ENCODE results near the gene TUBB. TPM values are rescaled to one million over a fixed set of nuclear protein-coding genes. Genes with fewer than 3 reads are reported as not detected.

TUBB gene
- total and polyA plus RNA-seq, 2 of the 4 experiments (the other 2 are of a cell fraction) = 1,401 to 2,004 TPM

GRCh38 chr6:30759575-30760239, 39.6 kb downstream of the TUBB start:
- intact Hi-C loops (cut with micrococcal nuclease) = no loop called here
- H3K9ac ChIP-seq (ENCODE audit: low read depth, low read length) = peak overlapping the region; percentile 4; the same call in 1 of the 2 replicates
- H3K36me3 ChIP-seq (ENCODE audit: control insufficient read depth, insufficient read depth, low read length) = no peaks in the 10 kb centered on the region

More at GRCh38 chr6:30759575-30760239, 39.6 kb downstream of the TUBB start:
- H3K56ac ChIP-seq (ENCODE audit: extremely low read depth, insufficient read depth, low read length) = peak overlapping the region; percentile 17; the same call in 1 of the 2 replicates
- H3K14ac ChIP-seq (replicated peaks; ENCODE audit: low read depth, low read length) = peak overlapping the region; percentile 87
- H4K5ac ChIP-seq (ENCODE audit: low read depth, low read length) = peak overlapping the region; percentile 76
- peak overlapping the region; percentile 92 for H3K18ac ChIP-seq (ENCODE audit: low read depth, low read length)
- POLR2A ChIA-PET (ENCODE audit: unreplicated experiment) = interaction anchor here (1.0 to 1.3 kb wide), 2 partner anchors 15 to 22 kb away, joined by 3 to 6 read pairs; partner anchors contain the start of gene IER3
- H3K4me1 ChIP-seq (ENCODE audit: control insufficient read depth, insufficient read depth, low read length) = peaks cover 21% of the 10 kb centered on the region
- peak overlapping the region; percentile 92 for H3K4ac ChIP-seq (ENCODE audit: low read depth, low read length)
- H4K91ac ChIP-seq (ENCODE audit: insufficient read depth, low read depth, low read length) = peak overlapping the region; percentile 95
- peak overlapping the region; percentile 40 for H2AFZ ChIP-seq (replicated peaks; ENCODE audit: low read length, poor library complexity)
- peak overlapping the region; percentile 97 for H2BK120ac ChIP-seq (ENCODE audit: low read depth, low read length)
- peak overlapping the region; percentile 93 for H2BK20ac ChIP-seq (ENCODE audit: low read depth, low read length)
- peaks cover 5% of the 10 kb centered on the region; the same call in 1 of the 2 replicates for H4K20me1 ChIP-seq (ENCODE audit: insufficient read depth, low read length)
- H3K4me3 ChIP-seq (ENCODE audit: insufficient read depth, low read depth, low read length) = no peak overlapping the region
- H2AK5ac ChIP-seq (ENCODE audit: low read depth, low read length) = peak overlapping the region; percentile 100
- H3K9me1 ChIP-seq (ENCODE audit: insufficient read depth, low read length) = peaks cover 30% of the 10 kb centered on the region
- H3K27me3 ChIP-seq (ENCODE audit: control insufficient read depth, insufficient read depth, low read length) = no peaks in the 10 kb centered on the region
- H3K9me3 ChIP-seq (ENCODE audit: control insufficient read depth, insufficient read depth, low read length) = no peaks in the 10 kb centered on the region
- peak; percentile 98 for DNase-seq
- H3K4me2 ChIP-seq (ENCODE audit: low read depth, low read length) = peak overlapping the region; percentile 14; the same call in 1 of the 2 replicates
- peak overlapping the region; percentile 97 for H3K27ac ChIP-seq (ENCODE audit: insufficient read depth, low read length)
- peak overlapping the region; percentile 99 for H2BK5ac ChIP-seq (ENCODE audit: low read depth, low read length, poor library complexity, severe bottlenecking)
- H3K79me1 ChIP-seq (ENCODE audit: low read depth in 1 of 2, low read length in 2 of 2) = peaks cover 0 to 34% of the 10 kb centered on the region in 2 experiments; a peak in 2 of 4 replicates
- dilution Hi-C loops (cut with HindIII; ENCODE audit: low sequenced_read_pairs, unreplicated experiment) (no loop called here), in situ Hi-C loops (cut with MboI; ENCODE audit: low sequenced_read_pairs) (no loop called here)
- 90% methylated on average over 7 of the region's 10 CpGs; no CpG with 5 or more reads in 1 of the 2 experiments for WGBS, 2 experiments (ENCODE audit: extremely low coverage in 2 of 2, insufficient read length in 1 of 2)
- no TSS peak for BruUV-seq (replicated peaks)
- CTCF ChIA-PET = interaction anchor here (0.9 to 1.0 kb wide), 2 partner anchors 60 to 62 kb away, joined by 3 to 4 read pairs; no protein-coding TSS in a partner anchor
- H2BK15ac ChIP-seq (ENCODE audit: low read depth, low read length) = peak overlapping the region; percentile 94; the same call in 2 of the 3 replicates
- peak overlapping the region; percentile 77 for H3K23ac ChIP-seq (ENCODE audit: low read depth, low read length)
- peak overlapping the region; percentile 73 for H2AK9ac ChIP-seq (replicated peaks; ENCODE audit: low read depth, low read length, poor library complexity)
- TF ChIP-seq FOS (IDR thresholded peaks at IDR 0.05; ENCODE audit: low read depth, low read length) = peak; percentile 75
- peak; percentile 25 for TF ChIP-seq RCOR1 (IDR thresholded peaks at IDR 0.05; ENCODE audit: insufficient replicate concordance, low read length)
- no peak for TF ChIP-seq USF2 (IDR thresholded peaks at IDR 0.05; ENCODE audit: low read depth, low read length)
- peak; percentile 83 for TF ChIP-seq MAFK (IDR thresholded peaks at IDR 0.05; ENCODE audit: low read depth, low read length)
- peak; percentile 74 for TF ChIP-seq CEBPB (IDR thresholded peaks at IDR 0.05; ENCODE audit: low read depth, low read length)
- TF ChIP-seq RAD21 (IDR thresholded peaks at IDR 0.05; ENCODE audit: low read length) = peak; percentile 30; the same call in 1 of the 2 replicates
- TF ChIP-seq NFE2L2 (IDR thresholded peaks at IDR 0.05; ENCODE audit: low read depth, low read length) = peak; percentile 41; the same call in 1 of the 2 replicates
- TF ChIP-seq, protein P1, sequence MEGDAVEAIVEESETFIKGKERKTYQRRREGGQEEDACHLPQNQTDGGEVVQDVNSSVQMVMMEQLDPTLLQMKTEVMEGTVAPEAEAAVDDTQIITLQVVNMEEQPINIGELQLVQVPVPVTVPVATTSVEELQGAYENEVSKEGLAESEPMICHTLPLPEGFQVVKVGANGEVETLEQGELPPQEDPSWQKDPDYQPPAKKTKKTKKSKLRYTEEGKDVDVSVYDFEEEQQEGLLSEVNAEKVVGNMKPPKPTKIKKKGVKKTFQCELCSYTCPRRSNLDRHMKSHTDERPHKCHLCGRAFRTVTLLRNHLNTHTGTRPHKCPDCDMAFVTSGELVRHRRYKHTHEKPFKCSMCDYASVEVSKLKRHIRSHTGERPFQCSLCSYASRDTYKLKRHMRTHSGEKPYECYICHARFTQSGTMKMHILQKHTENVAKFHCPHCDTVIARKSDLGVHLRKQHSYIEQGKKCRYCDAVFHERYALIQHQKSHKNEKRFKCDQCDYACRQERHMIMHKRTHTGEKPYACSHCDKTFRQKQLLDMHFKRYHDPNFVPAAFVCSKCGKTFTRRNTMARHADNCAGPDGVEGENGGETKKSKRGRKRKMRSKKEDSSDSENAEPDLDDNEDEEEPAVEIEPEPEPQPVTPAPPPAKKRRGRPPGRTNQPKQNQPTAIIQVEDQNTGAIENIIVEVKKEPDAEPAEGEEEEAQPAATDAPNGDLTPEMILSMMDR (conservative IDR thresholded peaks at IDR 0.05; ENCODE audit: low read depth, low read length) = no peak
- TF ChIP-seq MXI1 (IDR thresholded peaks at IDR 0.05; ENCODE audit: borderline replicate concordance, low read depth, low read length) = no peak
- peak; percentile 50 for TF ChIP-seq BHLHE40 (IDR thresholded peaks at IDR 0.05; ENCODE audit: low read depth, low read length)
- TF ChIP-seq MAZ (IDR thresholded peaks at IDR 0.05; ENCODE audit: borderline replicate concordance, low read depth, low read length) = peak; percentile 51; the same call in 1 of the 2 replicates
- TF ChIP-seq SMC3 (IDR thresholded peaks at IDR 0.05; ENCODE audit: low read depth, low read length) = no peak
- peak overlapping the region; percentile 33 to 93; a peak in 3 of 4 replicates for H4K8ac ChIP-seq (ENCODE audit: low read depth in 2 of 2, low read length in 2 of 2)
- peak; percentile 89 for ATAC-seq (ENCODE audit: low read depth)
